NCI-H2081 treated with DMSO at 0.1 percent for 48 hours (cell line): ENCODE measurements around the gene SPDEF.

ENCODE experiments used
- DNase-seq: peaks from one replicate; lab custom pipeline; 2025; lab: John Stamatoyannopoulos, UW

The SPDEF gene

GRCh38 chr6:34544776-34545471 is 11.2 kb downstream of the SPDEF start:
- no peak for DNase-seq

GRCh38 chr6:34544052-34544604 is 12.0 kb downstream of the SPDEF start:
- DNase-seq = no peak

- no peak for DNase-seq
Measured at GRCh38 chr6:34543421-34543820, 12.7 kb downstream of the SPDEF start.

- no peak for DNase-seq
Measured at GRCh38 chr6:34540841-34541240, 15.3 kb downstream of the SPDEF start.

- DNase-seq = no peak
Measured at GRCh38 chr6:34540222-34540621, 15.9 kb downstream of the SPDEF start.

GRCh38 chr6:34539181-34539580 is 16.9 kb downstream of the SPDEF start:
- DNase-seq = no peak

GRCh38 chr6:34538581-34538980 is 17.5 kb downstream of the SPDEF start:
- DNase-seq = no peak

GRCh38 chr6:34537922-34538550 is 18.1 kb downstream of the SPDEF start:
- DNase-seq = no peak

GRCh38 chr6:34536959-34537848 is 18.9 kb downstream of the SPDEF start:
- DNase-seq = no peak

GRCh38 chr6:34536251-34536958 is 19.7 kb downstream of the SPDEF start:
- DNase-seq = peak; percentile 43

- DNase-seq = no peak
Measured at GRCh38 chr6:34535646-34536045, 20.5 kb downstream of the SPDEF start.

GRCh38 chr6:34535199-34535598 is 20.9 kb downstream of the SPDEF start:
- DNase-seq = no peak

- DNase-seq = no peak
Measured at GRCh38 chr6:34534656-34535055, 21.5 kb downstream of the SPDEF start.

GRCh38 chr6:34534146-34534545 is 22.0 kb downstream of the SPDEF start:
- no peak for DNase-seq

GRCh38 chr6:34532230-34532629 is 23.9 kb downstream of the SPDEF start:
- DNase-seq = no peak

GRCh38 chr6:34531580-34532201 is 24.4 kb downstream of the SPDEF start:
- no peak for DNase-seq

GRCh38 chr6:34530753-34531365 is 25.3 kb downstream of the SPDEF start:
- no peak for DNase-seq

- DNase-seq = no peak
Measured at GRCh38 chr6:34529665-34530327, 26.3 kb downstream of the SPDEF start.

GRCh38 chr6:34528996-34529664 is 27.0 kb downstream of the SPDEF start:
- no peak for DNase-seq
